Measurements from ENCODE around the gene MIX23. TPM values are rescaled to one million over a fixed set of nuclear protein-coding genes. Genes with fewer than 3 reads are reported as not detected.

Gene MIX23
- total and polyA plus RNA-seq, 10 donors, result 18.4 to 32.9 (median 22.2) TPM

GRCh38 chr3:122350814-122351418 is 32.1 kb downstream of the MIX23 start:
- WGBS, 5 donors, result 88 to 93% (median 91%) methylated on average over 5 of the region's 5 CpGs

GRCh38 chr3:122349171-122349570 is 33.9 kb downstream of the MIX23 start:
- no peak for TF ChIP-seq POLR2A (IDR thresholded peaks at IDR 0.05)
- no peak for TF ChIP-seq CTCF (IDR thresholded peaks at IDR 0.05 in 8 of 11, conservative IDR thresholded peaks at IDR 0.05 in 3 of 11)
- TF ChIP-seq POLR2AphosphoS5 (IDR thresholded peaks at IDR 0.05), result no peak
- intact Hi-C loops (cut with DNase I; ENCODE audit: low total_unique reads), result no loop called here
- Histone ChIP-seq H3K27ac (no peak overlapping the region), H3K4me1 (no peaks in the 10 kb centered on the region), H3K4me3 (no peak overlapping the region), H3K36me3 (no peaks in the 10 kb centered on the region), H3K27me3 (replicated peaks in 1 of 7) (no peaks in the 10 kb centered on the region), H3K9me3 (peaks cover 0 to 6% (median 0%) of the 10 kb centered on the region in 8 donors)
- no peak for DNase-seq
- 52 to 92% (median 75%) methylated on average over 1 of the region's 1 CpG for WGBS, 5 donors

More at GRCh38 chr3:122350814-122351418, 32.1 kb downstream of the MIX23 start:
- no peak for DNase-seq
- intact Hi-C loops (cut with DNase I; ENCODE audit: low total_unique reads), result no loop called here
- Histone ChIP-seq H3K27ac (no peak overlapping the region), H3K9me3 (peaks cover 0 to 6% (median 0%) of the 10 kb centered on the region in 8 donors), H3K4me3 (no peak overlapping the region), H3K4me1 (peaks cover 0 to 5% (median 0%) of the 10 kb centered on the region in 6 donors), H3K36me3 (no peaks in the 10 kb centered on the region), H3K27me3 (replicated peaks in 1 of 7) (no peaks in the 10 kb centered on the region)
- TF ChIP-seq CTCF (IDR thresholded peaks at IDR 0.05 in 8 of 11, conservative IDR thresholded peaks at IDR 0.05 in 3 of 11), result no peak
- no peak for TF ChIP-seq POLR2AphosphoS5 (IDR thresholded peaks at IDR 0.05)
- no peak for TF ChIP-seq POLR2A (IDR thresholded peaks at IDR 0.05)

GRCh38 chr3:122343654-122344053 is 39.4 kb downstream of the MIX23 start:
- Histone ChIP-seq H3K9me3 (peaks cover 0 to 7% (median 2%) of the 10 kb centered on the region in 8 donors), H3K36me3 (peaks cover 0 to 29% (median 0%) of the 10 kb centered on the region in 6 donors), H3K4me3 (no peak overlapping the region), H3K4me1 (no peaks in the 10 kb centered on the region), H3K27ac (no peak overlapping the region), H3K27me3 (replicated peaks in 1 of 7) (no peaks in the 10 kb centered on the region)
- no peak for TF ChIP-seq CTCF (IDR thresholded peaks at IDR 0.05 in 8 of 11, conservative IDR thresholded peaks at IDR 0.05 in 3 of 11)
- DNase-seq, result no peak
- WGBS, 5 donors, result 76 to 85% (median 81%) methylated on average over 2 of the region's 2 CpGs
- intact Hi-C loops (cut with DNase I; ENCODE audit: low total_unique reads), result no loop called here

GRCh38 chr3:122342803-122343202 is 40.2 kb downstream of the MIX23 start:
- no peak overlapping the region for H3K27ac ChIP-seq
- no peak overlapping the region for H3K4me3 ChIP-seq
- H3K9me3 ChIP-seq, result peaks cover 0 to 7% (median 1%) of the 10 kb centered on the region in 8 donors
- WGBS, 5 donors, result 79 to 88% (median 83%) methylated on average over 1 of the region's 1 CpG
- no peaks in the 10 kb centered on the region for H3K4me1 ChIP-seq
- TF ChIP-seq POLR2A (IDR thresholded peaks at IDR 0.05), result no peak
- no peak for TF ChIP-seq POLR2AphosphoS5 (IDR thresholded peaks at IDR 0.05)
- TF ChIP-seq CTCF (IDR thresholded peaks at IDR 0.05 in 8 of 11, conservative IDR thresholded peaks at IDR 0.05 in 3 of 11), result no peak
- H3K36me3 ChIP-seq, result peaks cover 0 to 37% (median 0%) of the 10 kb centered on the region in 6 donors
- no peak for DNase-seq
- no peaks in the 10 kb centered on the region for H3K27me3 ChIP-seq (replicated peaks in 1 of 7)
- intact Hi-C loops (cut with DNase I; ENCODE audit: low total_unique reads), result no loop called here

All from spleen (tissue), 11 donors.